OCI-LY7 (cell line): ENCODE data around the gene NUP62. TPM values are rescaled to one million over a fixed set of nuclear protein-coding genes. Genes with fewer than 3 reads are reported as not detected.

Experiments used
- BruUV-seq: library from RNA; stranded (reverse); fragments of 400-500 nt; replicated peaks from 2 replicates; lab custom pipeline; 2021; lab: Mats Ljungman, UMichigan
- CTCF ChIA-PET: fragments of 300-600 bp; sonication (Branson Sonifier 250); formaldehyde crosslinking; loops from one replicate; lab custom pipeline; 2022; ENCODE audit warnings: antibody characterized with exemption; ENCODE audit not compliant: unreplicated experiment; lab: Charles Lee
- POLR2A ChIA-PET: fragments of 300-600 bp; sonication (Branson Sonifier 250); formaldehyde crosslinking; loops from one replicate; lab custom pipeline; 2022; ENCODE audit warnings: antibody characterized with exemption; lab: Charles Lee
- DNase-seq: peaks from one replicate; pipeline ENCODE4 v3.0.0-alpha.2; 2015; ENCODE audit warnings: low spot score
- H2AFZ ChIP-seq: fragments of 200-600 bp; sonication (generic), shearing (Covaris generic); 2 replicates; pipeline ENCODE4 v1.6.1; 2014; ENCODE audit warnings: mild to moderate bottlenecking, antibody characterized with exemption, low read length, moderate library complexity
- H3K27ac ChIP-seq: fragments of 200-600 bp; sonication (generic); 2 replicates; pipeline ENCODE4 v1.5.1; 2014; ENCODE audit warnings: mixed run types, low read depth, mild to moderate bottlenecking, moderate library complexity, low read length, inconsistent platforms; ENCODE audit not compliant: poor library complexity, severe bottlenecking
- H3K36me3 ChIP-seq: fragments of 200-600 bp; sonication (generic); 2 replicates; pipeline ENCODE4 v1.6.1; 2014; ENCODE audit warnings: mild to moderate bottlenecking, antibody characterized with exemption, low read length, moderate library complexity, mixed read lengths; ENCODE audit not compliant: insufficient read depth
- H3K4me1 ChIP-seq: fragments of 200-600 bp; sonication (generic); 2 replicates; pipeline ENCODE4 v1.5.1; 2014; ENCODE audit warnings: mild to moderate bottlenecking, low read length; ENCODE audit not compliant: insufficient read depth, poor library complexity, severe bottlenecking
- H3K4me2 ChIP-seq: fragments of 200-600 bp; sonication (generic); 2 replicates; pipeline ENCODE4 v1.6.1; 2014; ENCODE audit warnings: mild to moderate bottlenecking, low read length
- H3K4me3 ChIP-seq: fragments of 200-600 bp; sonication (generic); 2 replicates; pipeline ENCODE4 v1.5.1; 2014; ENCODE audit warnings: mild to moderate bottlenecking, low read depth, low read length; ENCODE audit not compliant: poor library complexity, severe bottlenecking
- H3K79me2 ChIP-seq: fragments of 200-600 bp; sonication (generic); 2 replicates; pipeline ENCODE4 v1.6.1; 2016; ENCODE audit warnings: low read depth, mild to moderate bottlenecking, low read length, moderate library complexity, mixed read lengths; ENCODE audit not compliant: insufficient read depth
- H3K9me2 ChIP-seq: fragments of 200-600 bp; sonication (generic); 2 replicates; pipeline ENCODE4 v1.6.1; 2016; ENCODE audit warnings: mild to moderate bottlenecking, low read length, mixed read lengths; ENCODE audit not compliant: insufficient read depth
- H3K9me3 ChIP-seq: fragments of 200-600 bp; sonication (generic); 2 replicates; pipeline ENCODE4 v1.6.1; 2014; ENCODE audit warnings: mild to moderate bottlenecking, mixed run types, low read length, mixed read lengths
- H4K20me1 ChIP-seq: fragments of 200-600 bp; sonication (generic); 2 replicates; pipeline ENCODE4 v1.6.1; 2014; ENCODE audit warnings: mild to moderate bottlenecking, antibody characterized with exemption, low read length, moderate library complexity, mixed read lengths; ENCODE audit not compliant: insufficient read depth
- CTCF ChIP-seq: fragments of 200-600 bp; sonication (generic); conservative IDR thresholded peaks from 2 replicates; pipeline ENCODE4 v1.5.1; 2014; ENCODE audit warnings: mild to moderate bottlenecking, antibody characterized with exemption, low read length, moderate library complexity, mixed read lengths
- EZH2phosphoT487 ChIP-seq: fragments of 200-600 bp; sonication (generic); IDR thresholded peaks from 2 replicates; pipeline ENCODE4 v1.6.1; 2018; ENCODE audit warnings: low read depth, borderline replicate concordance, mild to moderate bottlenecking, mixed run types, antibody characterized with exemption, low read length, moderate library complexity, mixed read lengths
- intact Hi-C: fragments of 100-400 bp; cut with micrococcal nuclease; formaldehyde crosslinking; loops from one replicate; pipeline ENCODE4 v1.10.0; 2022; ENCODE audit not compliant: unreplicated experiment
- total RNA-seq, 2 experiments: library from RNA; depleted of rRNA in 1 of 2; stranded (reverse); fragments of >200 nt in 1 of 2; shearing (Covaris generic) in 1 of 2; gene quantifications; 2 replicates each; pipeline ENCODE4 v1.2.3, GENCODE V29; 2014 to 2022

Gene NUP62
- total RNA-seq, 2 experiments from 2014 or later = 75.6 to 76.3 TPM

DNA sequence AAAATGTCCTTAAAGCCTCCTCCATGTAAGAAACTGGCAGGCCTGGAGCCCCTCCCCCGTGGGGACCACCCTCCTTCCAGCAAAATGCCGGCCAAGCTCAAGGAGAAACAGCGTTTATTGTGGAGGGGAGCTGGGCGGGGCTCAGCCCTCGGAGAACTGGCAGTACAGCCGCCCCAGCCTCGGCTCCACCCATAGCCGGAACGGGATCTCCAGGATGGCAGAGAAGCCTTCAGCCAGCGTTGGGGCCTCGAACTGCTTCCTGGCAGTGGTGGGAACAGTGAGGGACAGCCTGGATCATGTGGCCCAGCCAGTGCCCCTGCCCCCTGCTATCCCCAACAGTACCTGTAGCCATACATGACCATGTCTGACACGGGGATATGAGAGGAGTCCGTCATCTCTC is 68.2 kb downstream of the NUP62 start:
- no peak for DNase-seq
- H2AFZ ChIP-seq = no peak overlapping the region
- TF ChIP-seq CTCF (no peak), EZH2phosphoT487 (no peak)

DNA sequence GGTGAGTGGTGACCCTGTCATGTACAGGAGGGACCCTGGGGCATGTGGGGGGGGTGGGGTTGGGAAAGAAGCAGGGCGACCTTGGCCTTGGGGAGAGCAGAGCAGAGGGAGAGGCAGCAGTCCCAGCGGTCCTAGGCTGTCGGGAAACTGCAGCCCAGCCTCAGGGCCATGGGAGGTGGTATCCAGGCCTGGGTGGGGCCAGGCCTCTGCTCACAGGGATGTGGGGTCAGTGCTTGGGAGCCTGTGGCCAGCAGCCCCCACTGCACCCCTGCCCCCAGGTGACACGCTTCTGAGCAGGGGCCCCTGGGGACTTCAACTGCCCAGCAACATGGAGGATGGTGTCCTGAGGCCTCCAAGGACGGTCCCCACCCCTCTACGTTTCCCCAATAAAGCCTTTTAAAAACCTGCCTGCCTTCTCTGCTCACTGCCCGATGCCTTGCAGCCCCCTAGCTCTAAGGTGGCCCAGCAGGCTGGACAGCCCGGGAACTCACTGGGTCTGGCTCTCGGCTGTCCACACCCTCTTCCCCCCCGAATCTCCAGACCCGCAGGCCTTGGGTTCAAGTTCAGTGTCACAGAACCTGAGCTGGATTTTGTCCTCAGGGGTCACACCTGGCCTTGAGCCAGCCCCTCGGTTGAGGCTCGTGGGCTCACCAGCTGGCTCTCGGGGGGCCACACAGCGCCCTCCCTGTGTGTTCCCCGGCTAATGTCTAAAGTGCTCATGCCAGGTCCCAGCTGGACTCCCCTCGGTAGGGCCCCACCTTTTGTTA is 68.8 kb downstream of the NUP62 start:
- peaks cover 10% of the 10 kb centered on the region; the same call in 1 of the 2 replicates for H4K20me1 ChIP-seq
- peaks cover 94% of the 10 kb centered on the region for H3K36me3 ChIP-seq
- no peaks in the 10 kb centered on the region for H3K9me3 ChIP-seq
- no peak overlapping the region for H2AFZ ChIP-seq
- H3K4me3 ChIP-seq = no peak overlapping the region
- peaks cover 9% of the 10 kb centered on the region for H3K4me1 ChIP-seq
- TF ChIP-seq CTCF (no peak), EZH2phosphoT487 (no peak)
- no TSS peak for BruUV-seq
- ChIA-PET POLR2A (no interaction called here), CTCF (no interaction called here)
- H3K27ac ChIP-seq = no peak overlapping the region
- no peak for DNase-seq
- intact Hi-C loops = no loop called here
- no peak overlapping the region for H3K4me2 ChIP-seq
- H3K79me2 ChIP-seq = peaks cover 14% of the 10 kb centered on the region; the same call in 1 of the 2 replicates
- H3K9me2 ChIP-seq = no peaks in the 10 kb centered on the region

More for the DNA sequence above, 68.2 kb downstream of the NUP62 start:
- no peaks in the 10 kb centered on the region for H3K9me2 ChIP-seq
- H3K4me3 ChIP-seq = no peak overlapping the region
- no TSS peak for BruUV-seq
- peaks cover 88% of the 10 kb centered on the region for H3K36me3 ChIP-seq
- intact Hi-C loops = no loop called here
- peaks cover 15% of the 10 kb centered on the region for H3K4me1 ChIP-seq
- H3K4me2 ChIP-seq = no peak overlapping the region
- H3K27ac ChIP-seq = no peak overlapping the region
- H4K20me1 ChIP-seq = peaks cover 10% of the 10 kb centered on the region; the same call in 1 of the 2 replicates
- peaks cover 20% of the 10 kb centered on the region; the same call in 1 of the 2 replicates for H3K79me2 ChIP-seq
- ChIA-PET CTCF (no interaction called here), POLR2A (no interaction called here)
- no peaks in the 10 kb centered on the region for H3K9me3 ChIP-seq

DNA sequence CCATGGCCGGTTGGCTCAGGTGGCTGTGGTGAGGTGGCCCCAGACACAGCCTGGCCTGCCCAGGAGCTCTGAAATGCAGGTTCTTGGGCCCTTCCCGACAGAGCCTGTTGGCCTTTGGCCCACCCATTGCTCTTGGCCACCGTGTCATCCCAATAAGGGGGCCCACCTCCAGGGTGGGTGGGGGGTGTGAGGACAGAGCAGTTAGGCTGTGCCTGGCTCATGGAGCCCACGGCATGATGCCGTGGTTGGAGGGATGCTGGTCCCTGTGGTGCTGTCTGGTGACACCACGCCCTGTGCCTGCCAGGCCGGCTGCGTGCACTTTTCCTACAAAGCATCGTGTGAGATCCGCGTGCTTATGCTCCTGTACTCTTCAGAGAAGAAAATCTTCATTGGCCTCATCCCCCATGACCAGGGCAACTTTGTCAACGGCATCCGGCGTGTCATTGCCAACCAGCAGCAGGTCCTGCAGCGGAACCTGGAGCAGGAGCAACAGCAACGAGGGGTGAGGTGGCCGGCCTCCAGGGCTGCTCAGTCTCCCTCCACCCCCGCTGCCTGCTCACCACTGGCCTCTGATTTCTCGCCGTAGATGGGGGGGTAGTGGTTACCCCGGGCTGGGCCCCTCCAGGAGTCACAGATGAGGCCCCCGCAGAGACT is 69.5 kb downstream of the NUP62 start:
- CTCF ChIA-PET = no interaction called here
- H3K9me2 ChIP-seq = no peaks in the 10 kb centered on the region
- DNase-seq = no peak

More for the DNA sequence above, 69.5 kb downstream of the NUP62 start:
- no TSS peak for BruUV-seq
- H4K20me1 ChIP-seq = peaks cover 6% of the 10 kb centered on the region; the same call in 1 of the 2 replicates
- no peak overlapping the region for H3K4me2 ChIP-seq
- intact Hi-C loops = no loop called here
- TF ChIP-seq CTCF (no peak), EZH2phosphoT487 (no peak)
- no peak overlapping the region for H3K4me3 ChIP-seq
- no peak overlapping the region for H3K27ac ChIP-seq
- POLR2A ChIA-PET = no interaction called here
- no peak overlapping the region for H2AFZ ChIP-seq
- H3K9me3 ChIP-seq = no peaks in the 10 kb centered on the region
- H3K79me2 ChIP-seq = peaks cover 7% of the 10 kb centered on the region; the same call in 1 of the 2 replicates
- H3K36me3 ChIP-seq = peaks cover 97% of the 10 kb centered on the region
- peaks cover 4% of the 10 kb centered on the region for H3K4me1 ChIP-seq
